NCI-H1930 (cell line): ENCODE measurements around the gene RPL19.
"Not testable (repeated sequence)": the region's sequence is repeated elsewhere in the genome, so short reads cannot be mapped to it uniquely, and the experiment has no call there.

Experiments used
- DNase-seq, 2 experiments: peaks; one replicate each; lab custom pipeline; 2025; lab: John Stamatoyannopoulos, UW

Gene RPL19

DNA sequence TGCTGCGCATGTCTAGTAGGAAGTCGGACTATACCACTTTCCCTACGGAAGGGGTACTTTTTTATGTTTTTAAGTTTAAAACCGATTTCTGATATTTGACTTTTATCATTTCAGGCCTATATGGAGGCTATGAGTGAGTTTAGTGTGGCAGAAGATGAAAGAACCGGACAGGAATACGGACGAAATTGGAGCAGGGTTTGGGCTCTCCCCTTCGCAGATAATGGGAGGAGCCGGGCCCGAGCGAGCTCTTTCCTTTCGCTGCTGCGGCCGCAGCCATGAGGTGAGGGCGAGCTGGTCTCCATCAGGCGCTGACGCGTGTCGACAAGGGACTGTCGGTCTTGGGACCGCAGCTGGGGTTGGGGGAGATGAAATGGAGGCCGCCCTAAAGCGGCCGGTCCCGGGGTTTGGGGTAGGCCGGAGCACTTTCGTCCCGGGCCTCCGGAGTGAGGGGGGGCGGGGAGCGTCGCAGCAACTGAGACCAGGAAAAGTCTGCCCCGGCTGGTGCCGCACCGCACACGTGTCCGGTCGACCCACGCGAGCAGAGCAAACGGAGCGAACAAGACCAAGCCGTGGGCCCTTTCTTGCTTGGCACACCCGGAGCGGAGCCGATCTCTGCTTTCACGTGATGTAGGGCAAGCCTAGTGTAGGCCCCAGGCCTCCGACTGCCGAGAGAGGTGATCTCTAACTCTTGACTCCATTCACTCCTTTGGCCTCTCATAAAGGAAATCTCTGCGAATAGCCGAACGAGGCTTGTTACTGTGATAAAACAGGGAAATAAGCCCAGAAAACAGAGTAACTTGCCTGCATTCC, at the start of gene RPL19:
RPL19 (plus strand) TSS at position 214 of the 810 bp plus-strand sequence; CDS start at position 276, 62 bp downstream.
- no peak for DNase-seq

DNA sequence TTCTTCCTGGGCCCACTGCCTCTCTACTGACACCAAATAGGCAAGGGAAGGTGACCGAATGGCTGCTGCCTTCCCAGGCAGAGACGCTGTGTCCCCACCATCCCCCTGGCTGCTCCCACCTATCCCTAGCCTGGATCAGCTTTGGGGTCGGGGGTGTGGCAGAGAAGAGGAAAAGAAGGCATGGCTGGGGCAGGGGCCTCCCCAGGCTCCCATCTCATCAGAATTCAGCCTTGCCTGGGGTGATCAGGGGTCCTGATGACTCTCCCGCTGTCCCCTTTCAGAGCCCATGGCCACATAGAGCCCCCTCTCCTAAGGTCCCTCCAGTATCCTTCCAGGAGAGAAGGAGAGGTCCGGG, 49.3 kb upstream of the RPL19 start:
- DNase-seq: no peak

DNA sequence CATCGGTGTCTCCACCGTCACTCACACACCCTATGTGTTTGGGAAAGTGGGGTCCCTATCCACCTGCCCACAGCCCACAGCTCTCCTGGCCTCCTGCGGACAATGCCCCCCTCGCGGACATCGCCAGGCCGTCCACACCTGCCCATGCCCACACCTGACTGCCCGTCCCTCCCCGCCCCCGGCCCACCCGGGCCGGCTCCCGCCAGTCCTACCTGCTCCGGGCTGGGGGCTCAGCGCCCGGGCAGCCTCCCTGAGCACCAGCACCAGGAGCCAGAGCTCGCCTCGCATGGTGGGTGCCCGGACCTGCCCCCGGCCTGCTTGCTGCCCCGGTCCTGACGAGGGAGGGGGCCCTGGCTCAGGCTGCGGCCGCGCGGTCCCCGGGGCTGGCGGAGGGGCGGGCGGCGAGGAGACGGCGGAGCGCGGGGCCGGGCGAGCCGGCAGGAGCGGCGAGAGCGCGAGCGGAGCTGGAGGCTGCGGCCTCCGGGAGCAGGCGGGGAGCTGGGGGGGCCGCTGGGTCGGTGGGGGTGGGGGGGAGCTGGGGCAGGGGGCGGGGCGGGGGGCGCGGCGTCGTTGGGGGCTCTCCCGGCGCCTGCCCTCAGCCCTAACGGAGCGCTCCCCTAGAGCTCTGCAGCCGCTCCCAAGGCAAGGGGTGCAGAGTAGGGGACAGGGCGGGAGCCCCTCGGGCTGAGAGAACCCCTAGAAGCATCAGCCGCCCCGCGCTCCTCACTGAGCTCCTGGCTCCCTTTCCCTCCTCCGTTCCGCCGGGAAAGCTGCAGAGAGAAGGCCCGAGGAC, 48.7 kb upstream of the RPL19 start, which contains the start of gene PLXDC1:
PLXDC1 (minus strand) TSS at position 488 of the 793 bp plus-strand sequence; CDS start at position 288, 200 bp downstream.
- no peak for DNase-seq

DNA sequence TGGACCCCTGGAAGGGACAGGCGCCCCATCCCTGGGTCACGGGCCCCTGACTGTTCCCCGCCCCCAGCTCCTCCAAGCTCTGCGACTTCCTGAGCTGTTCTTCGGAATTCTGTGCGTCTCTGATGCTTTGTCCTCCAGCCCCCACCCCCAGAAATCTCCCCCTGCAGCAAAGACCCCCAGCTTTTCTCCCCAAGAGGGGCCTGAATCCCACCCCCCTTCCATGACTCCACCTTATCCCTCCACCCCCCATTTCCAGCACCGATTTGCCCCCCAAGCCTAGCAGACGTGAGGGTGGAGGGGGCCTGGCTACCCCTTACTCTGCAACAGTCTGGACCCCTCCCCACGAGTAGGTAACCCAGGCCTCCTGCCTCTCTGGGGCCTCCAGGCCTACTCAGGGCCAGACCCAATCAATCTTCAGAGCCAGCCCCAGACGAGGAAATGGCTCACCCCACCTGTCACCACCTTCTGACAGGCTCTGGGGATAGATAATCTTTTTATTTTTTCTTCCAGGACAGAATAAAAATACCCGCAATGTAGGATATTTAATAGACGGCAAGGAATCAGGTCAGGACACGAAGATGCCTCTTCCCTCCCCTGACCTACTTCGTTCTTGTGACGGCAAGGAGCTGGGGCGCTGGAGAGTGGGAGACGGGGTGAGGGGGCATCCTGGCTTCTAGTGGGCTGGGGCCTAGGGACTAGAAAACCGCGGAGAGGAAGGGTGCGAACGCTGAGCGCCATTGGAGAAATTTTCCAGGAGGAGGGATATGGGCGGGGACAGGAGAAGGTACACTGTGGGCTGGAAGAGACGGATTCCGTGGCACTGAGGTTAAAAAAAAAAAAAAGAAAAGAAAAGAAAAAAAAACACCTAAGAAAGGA, 47.9 kb upstream of the RPL19 start:
- DNase-seq: no peak

DNA sequence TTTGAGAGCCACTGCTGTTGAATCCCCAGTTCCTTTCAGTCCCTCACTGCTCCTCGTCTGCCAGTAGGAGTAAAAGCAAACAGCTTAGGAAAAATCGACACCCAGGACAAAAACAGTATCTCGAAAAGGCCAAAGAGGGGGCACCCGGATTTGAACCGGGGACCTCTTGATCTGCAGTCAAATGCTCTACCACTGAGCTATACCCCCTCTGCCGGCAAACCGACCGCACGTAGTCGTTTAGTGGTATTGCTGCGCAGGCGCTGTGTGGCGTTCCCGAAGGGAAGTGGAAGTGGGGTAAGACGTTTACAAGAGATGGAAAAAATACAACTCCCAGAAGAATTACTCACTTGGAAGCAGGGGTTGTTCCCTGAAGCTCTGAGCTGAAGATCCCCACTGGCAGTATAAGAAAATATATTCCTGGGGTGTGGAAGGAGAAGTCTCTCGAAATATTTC, 46.5 kb upstream of the RPL19 start:
- peak; percentile 76 to 87 for DNase-seq

DNA sequence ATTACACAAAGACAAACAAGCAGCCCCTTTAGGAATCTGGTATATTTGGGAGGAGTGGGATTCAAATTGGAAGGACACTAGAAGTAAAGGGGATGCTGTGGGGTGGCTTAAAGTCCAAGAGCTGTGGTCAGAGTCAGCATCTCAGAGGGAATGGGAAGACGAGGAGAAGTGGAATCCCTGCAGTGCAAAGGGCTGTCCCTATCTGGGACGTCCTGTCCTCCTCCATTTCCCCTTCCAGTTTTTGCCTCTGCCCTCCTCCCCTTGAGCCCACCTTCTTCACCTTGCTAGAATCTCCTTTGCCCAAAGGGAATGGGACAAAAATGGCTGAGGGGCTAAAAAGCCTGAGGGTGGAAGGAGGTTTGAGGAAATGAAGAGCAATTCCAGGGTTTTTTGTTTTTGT, 44.4 kb upstream of the RPL19 start:
- DNase-seq: no peak

DNA sequence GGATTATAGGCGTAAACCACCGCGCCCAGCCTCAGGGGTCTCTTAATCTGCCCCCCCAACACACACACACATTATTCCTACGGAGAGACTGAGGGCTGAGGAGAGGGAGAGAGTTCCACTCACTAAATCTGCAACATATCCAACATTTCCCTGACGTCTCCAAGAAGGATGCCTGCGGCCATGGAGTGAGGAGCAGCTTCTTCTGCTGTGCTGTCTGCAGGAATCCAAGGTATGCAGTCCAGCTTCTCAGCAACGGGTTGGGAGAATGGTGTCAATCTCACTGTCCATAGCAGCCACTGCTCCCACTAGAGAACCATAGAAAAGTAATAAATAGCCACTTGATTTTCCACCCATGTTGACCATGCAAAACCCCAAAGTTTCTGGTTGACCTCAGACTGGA, 43.6 kb upstream of the RPL19 start:
- DNase-seq: no peak

DNA sequence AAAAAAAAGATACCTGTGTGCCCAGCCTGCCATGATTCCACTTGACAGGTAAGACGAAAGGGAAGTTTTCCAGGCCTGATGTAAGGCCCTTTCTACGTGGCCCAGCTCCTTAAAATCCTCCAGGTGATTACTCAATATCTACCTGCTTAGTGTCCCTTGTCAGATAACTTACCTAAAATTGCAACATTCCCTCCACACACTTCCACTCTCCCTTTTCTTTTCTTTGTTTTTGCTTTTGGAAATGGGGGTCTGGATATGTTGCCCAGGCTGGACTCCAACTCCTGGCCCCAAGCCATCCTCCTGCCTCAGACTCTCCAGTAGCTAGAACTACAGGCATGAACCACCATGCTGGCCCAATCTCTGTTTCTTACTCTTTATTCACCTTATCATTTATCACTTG, 41.5 kb upstream of the RPL19 start:
- DNase-seq: no peak

DNA sequence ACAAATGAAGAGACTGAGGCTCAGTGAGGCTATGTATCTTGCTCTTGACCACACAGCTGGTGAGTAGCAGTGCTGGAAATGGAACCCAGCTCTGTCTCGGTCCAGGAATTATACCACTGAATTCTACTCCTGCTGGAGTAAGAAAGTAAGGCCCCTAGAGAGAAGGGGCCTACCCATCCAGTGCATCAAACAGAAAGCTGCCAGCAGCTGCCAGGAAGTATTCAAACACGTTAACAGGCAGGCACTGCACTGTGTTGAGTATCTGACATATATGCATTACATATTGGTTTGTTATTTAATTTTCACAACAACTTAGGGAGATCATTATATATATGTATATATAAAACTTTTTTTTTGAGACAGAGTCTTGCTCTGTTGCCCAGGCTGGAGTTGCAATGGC, 38.1 kb upstream of the RPL19 start:
- DNase-seq: no peak

DNA sequence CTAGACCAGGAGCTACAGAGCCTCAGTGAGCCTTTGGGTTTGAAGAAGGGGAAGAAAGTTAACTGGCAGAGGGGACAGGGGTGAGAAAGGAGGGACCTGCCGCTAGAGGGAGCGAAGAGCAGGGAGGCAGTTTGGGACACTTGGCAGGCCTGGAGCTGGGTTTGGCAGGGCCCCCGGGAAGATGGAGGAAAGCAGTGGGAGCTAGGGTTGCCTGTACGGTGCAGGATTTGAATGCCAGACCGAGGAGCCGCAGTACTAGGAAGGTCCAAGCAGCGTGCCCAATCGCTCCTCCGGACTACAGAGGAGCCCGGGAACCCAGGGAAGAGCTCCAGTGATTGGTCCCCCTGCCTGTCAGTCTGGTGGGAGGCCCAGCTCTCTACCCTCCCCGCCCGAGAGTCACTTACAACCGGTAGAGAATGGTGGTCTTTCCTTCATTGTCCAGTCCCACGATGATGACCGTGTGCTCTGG, 35.4 kb upstream of the RPL19 start:
- peak; percentile 54 to 63 for DNase-seq

DNA sequence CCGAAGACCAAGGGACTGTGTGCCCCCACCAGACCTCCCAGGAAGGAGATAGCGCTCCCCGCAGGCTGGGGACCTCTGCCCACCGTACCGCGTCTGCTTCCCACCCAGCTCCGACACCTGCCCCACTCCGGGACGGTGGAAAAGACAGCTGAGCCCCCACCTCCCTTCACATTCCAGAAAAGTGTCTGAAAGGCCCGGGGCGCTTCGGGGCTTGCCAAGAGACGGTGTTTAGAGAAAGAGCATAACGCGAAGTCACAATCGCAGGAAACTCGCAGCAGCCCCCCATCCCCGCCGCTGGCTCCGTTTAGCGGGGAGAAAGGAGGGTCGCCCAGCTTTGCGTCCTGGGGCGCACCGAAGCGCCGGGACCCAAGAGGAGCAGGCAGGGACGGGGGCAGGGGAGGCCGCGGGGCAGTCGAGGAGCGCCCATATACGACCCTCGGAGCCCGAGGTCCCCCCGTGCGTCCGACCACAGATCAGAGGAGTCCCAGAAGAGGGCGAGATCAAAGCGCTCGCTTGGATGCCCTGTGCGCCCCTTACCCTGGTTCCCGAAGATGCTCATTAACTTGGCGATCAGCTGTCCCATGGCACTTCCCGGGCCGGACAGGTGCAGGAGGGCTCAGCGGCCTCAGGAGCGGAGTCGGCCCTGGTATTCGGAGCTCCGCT, 34.8 kb upstream of the RPL19 start:
- no peak for DNase-seq

DNA sequence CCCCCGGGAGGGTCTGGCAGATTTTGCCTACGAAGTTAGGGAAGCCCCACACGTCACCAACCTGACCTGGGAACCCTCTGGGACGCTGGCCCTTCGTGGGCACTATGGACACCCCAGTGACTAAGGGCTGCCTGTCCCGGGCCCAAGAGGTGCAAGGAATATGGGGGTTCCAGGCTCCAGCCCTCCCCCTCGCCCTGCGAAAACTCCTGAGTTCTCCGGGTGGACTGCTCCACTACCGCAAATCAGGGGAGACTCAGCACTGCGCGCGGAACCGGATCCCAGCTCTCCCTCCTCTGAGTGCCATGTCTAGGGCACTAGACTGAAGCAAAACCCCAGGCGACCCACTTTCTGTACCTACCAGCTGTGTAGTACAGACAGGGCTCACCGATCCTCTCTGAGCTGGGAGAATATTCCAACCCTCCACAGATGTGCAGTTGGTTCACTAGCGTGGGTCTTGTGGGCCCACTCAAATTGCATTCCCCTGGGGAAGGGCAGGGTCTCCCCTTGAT, 34.2 kb upstream of the RPL19 start, which contains the start of gene ARL5C:
ARL5C (minus strand) TSS at position 321 of the 509 bp plus-strand sequence. CDS start 401 bp downstream, outside the sequence.
- DNase-seq: no peak

DNA sequence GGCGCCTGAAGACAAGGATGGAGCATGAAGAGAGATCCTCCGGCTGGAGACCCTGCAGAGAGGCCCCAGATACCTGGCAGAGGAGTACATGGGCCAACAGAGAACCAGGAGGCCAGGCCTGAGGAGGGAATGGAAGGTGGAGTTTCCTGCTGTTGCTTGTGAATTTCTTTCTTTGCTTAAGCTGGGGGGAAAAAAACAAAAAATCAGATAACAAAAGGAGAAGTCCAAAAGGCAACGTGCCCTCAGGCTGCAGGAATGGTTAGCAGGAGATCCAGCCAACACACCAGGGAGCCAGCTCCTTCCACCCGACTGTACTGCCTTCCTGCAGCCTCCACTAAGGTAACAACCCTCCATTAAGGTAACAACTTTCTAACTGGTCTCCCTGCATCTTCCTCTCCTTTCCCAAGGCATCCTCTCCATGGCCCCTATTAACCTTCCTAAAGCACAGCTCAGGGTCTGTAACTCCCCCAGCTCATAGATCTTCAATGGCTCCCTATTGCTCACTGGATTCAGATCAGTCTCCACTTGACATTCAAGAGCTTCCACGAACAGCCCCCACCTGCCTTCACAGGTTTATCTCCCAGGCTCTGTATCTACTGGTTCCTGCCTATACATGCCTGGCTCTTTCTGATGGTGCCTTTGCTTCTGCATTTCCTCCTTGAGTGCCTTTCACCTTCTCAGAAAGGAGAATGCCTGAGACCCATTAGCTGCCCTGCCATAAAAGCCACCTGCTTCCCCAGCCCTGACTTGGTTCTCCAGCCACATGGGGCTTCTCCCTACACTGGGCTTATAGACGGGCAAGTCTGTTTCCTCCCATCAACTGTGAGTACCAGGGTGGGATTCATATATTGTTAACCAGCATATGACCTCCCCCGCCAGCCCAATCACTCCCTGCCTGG, 33.4 kb upstream of the RPL19 start:
- DNase-seq: no peak

DNA sequence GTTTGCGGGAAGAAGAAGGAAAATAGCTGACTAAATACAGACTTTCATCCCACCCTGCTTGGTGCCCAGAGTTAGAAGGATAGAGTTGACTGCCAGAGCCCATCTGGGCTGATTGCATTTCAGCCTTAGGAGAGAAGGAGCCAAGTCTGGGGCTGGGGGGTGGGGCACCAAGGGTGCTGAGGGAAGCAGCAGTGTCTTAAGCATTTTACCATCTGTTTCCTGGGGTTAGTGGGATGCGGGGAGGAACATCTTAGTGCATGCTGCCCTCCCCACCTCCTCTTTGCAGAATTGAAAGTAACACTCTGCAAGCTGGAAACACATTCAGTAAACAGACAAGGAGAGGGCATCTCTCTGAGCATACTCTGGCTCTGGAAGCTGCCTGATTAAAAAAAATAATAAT, 32.6 kb upstream of the RPL19 start:
- DNase-seq: no peak

DNA sequence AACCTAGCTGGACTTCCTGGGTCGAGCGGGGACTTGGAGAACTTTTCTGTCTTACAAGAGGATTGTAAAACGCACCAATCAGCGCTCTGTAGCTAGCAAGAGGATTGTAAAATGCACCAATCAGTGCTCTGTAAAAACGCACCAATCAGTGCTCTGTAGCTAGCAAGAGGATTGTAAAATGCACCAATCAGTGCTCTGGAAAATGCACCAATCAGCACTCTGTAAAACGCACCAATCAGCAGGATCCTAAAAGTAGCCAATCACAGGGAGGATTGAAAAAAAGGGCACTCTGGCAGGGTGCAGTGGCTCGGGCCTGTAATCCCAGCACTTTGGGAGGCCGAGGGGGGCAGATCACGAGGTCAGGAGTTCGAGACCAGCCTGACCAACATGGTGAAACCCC, 31.6 kb upstream of the RPL19 start:
- not testable (repeated sequence) for DNase-seq

DNA sequence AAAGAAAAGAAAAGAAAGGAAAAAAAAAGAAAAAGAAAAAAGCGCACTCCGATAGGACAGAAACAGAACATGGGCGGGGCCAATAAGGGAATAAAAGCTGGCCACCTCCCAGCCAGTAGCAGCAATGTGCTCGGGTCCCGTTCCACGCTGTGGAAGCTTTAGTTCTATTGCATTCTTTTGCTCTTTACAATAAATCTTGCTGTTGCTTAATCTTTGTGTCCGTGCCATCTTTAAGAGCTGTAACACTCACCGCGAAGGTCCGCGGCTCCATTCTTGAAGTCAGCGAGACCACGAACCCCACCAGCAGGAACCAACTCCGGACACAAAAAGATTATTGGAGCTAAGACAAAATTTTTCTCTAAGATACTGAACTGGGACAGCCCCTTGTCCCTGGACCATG, 31.0 kb upstream of the RPL19 start:
- DNase-seq: no peak

DNA sequence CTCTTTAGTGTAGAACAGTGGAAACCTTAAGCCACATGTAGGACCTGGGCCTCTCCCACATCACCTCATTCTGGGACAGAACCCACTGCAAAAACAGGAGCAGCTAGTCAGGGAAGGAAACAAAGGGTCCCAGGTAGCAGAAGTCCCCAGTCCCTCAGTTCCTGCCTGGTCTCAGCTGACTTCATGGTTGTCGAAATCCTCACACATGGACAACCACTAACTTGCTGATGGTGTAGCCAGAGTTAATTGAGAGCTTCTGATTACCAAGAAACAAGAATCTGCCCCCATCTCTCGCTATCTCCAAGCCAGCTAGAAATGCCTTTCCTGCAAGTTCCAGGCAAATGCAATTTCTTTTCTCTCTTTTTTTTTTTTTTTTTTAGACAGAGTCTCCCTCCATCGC, 30.6 kb upstream of the RPL19 start:
- DNase-seq: no peak

DNA sequence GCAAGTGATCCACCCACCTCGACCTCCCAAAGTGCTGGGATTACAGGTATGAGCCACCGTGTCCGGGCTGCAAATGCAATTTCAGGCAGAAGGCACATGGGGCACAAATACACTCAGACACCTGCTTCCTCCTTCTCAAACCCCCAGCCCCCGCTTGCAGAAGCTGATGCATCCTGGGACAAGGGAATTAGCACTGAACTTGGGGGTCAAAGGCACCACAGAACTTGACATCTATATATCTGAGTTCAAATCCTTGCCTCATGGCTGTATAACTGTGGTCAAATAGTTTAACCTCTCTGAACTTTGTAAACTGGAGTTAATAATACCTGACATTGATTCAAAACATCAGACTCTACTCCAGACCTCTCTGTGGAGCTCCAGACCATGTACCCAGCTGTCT, 30.0 kb upstream of the RPL19 start:
- DNase-seq: no peak

DNA sequence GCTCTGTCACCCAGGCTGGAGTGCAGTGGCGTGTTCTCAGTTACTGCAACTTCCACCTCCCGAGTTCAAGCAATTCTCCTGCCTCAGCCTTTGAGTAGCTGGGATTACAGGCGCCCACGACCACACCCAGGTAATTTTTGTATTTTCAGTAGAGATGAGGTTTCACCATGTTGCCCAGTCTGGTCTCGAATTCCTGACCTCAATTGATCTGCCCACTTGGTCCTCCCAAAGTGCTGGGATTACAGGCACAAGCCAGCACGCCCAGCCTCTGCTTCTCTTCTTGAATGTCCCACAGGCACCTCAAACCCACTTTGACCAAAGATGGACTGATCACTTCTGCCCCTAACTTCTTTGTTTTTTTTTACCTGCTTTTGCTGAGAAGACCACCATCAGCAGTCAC, 29.5 kb upstream of the RPL19 start:
- DNase-seq: no peak

DNA sequence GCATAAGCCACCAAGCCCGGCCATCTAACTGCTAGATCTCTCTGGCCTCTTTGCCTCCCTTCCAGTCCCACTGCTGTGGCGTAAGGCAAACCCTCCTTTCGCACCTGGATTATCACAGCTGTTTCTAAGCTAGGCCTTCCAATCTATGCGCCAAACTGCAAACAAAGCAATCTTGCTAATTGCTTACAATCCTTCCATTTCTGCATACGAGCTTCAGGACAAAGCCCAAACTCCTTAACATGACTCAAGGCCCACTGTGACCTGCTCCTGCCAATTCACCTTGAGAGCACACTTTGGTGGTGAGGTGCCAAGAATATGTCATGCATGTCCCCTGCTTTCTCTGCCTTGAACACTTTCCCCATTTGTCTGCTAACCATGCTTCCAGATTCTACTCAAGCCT, 28.1 kb upstream of the RPL19 start:
- DNase-seq: no peak
